PFSK-1 (cell line): ENCODE measurements around the gene TEX2.

ENCODE experiments used
- FOXP2 ChIP-seq: optimal IDR thresholded peaks from 2 replicates; pipeline ENCODE3; 2011; ENCODE audit warnings: borderline replicate concordance, control low read depth, inconsistent platforms; ENCODE audit not compliant: insufficient read depth; ENCODE audit errors: extremely low read length, extremely low read depth
- POLR2AphosphoS5 ChIP-seq: IDR thresholded peaks from 2 replicates; pipeline ENCODE4 v1.6.1; 2012; ENCODE audit warnings: low read depth, mild to moderate bottlenecking, control low read depth, low read length, moderate library complexity
- SIN3A ChIP-seq: IDR thresholded peaks from 2 replicates; pipeline ENCODE4 v1.6.1; 2012; ENCODE audit warnings: mild to moderate bottlenecking, low read length, moderate library complexity, borderline replicate concordance; ENCODE audit not compliant: insufficient read depth
- TF ChIP-seq, protein P1 (sequence below), 2 experiments: IDR thresholded peaks; 2 replicates each; pipeline versions ENCODE4 v1.6.1 to v1.8.0; 2011 to 2012; ENCODE audit warnings: low read depth in 2 of 2, low read length in 2 of 2, control low read depth in 1 of 2, inconsistent platforms in 1 of 2, mild to moderate bottlenecking in 1 of 2, moderate library complexity in 1 of 2; ENCODE audit not compliant: insufficient read depth in 1 of 2

DNA sequence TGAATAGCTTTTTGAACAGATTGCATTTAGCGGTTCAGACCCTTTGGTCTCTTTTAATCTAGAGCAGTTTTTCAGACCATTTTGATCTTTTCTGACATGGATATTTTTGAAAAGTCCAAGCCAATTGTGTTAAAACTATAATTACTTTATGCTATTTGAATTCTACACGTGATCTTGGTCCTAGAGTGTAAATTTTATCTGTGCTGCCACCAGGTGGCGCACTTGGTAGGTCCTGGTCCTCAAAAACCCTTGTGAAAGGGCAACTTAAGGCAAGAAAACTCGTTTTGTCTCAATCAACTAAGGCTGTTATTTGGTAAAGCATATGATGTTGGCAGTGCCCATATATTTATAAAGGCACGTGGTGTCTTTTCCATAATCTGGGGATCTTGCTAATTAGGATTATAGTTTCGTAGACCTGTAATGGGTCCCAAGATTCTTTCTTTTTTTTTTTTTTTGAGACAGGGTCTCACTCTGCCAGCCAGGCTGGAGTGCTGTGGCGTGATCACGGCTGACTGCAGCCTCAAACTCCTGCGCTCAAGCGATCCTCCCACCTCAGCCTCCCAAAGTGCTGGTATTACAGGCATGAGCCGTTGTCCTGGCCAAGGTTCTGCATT is 43.9 kb upstream of the TEX2 start:
- TF ChIP-seq POLR2AphosphoS5 (no peak), SIN3A (no peak), FOXP2 (no peak)
- TF ChIP-seq, protein P1, sequence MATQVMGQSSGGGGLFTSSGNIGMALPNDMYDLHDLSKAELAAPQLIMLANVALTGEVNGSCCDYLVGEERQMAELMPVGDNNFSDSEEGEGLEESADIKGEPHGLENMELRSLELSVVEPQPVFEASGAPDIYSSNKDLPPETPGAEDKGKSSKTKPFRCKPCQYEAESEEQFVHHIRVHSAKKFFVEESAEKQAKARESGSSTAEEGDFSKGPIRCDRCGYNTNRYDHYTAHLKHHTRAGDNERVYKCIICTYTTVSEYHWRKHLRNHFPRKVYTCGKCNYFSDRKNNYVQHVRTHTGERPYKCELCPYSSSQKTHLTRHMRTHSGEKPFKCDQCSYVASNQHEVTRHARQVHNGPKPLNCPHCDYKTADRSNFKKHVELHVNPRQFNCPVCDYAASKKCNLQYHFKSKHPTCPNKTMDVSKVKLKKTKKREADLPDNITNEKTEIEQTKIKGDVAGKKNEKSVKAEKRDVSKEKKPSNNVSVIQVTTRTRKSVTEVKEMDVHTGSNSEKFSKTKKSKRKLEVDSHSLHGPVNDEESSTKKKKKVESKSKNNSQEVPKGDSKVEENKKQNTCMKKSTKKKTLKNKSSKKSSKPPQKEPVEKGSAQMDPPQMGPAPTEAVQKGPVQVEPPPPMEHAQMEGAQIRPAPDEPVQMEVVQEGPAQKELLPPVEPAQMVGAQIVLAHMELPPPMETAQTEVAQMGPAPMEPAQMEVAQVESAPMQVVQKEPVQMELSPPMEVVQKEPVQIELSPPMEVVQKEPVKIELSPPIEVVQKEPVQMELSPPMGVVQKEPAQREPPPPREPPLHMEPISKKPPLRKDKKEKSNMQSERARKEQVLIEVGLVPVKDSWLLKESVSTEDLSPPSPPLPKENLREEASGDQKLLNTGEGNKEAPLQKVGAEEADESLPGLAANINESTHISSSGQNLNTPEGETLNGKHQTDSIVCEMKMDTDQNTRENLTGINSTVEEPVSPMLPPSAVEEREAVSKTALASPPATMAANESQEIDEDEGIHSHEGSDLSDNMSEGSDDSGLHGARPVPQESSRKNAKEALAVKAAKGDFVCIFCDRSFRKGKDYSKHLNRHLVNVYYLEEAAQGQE (IDR thresholded peaks at IDR 0.05; ENCODE audit: insufficient read depth in 1 of 2, low read depth in 2 of 2, low read length in 2 of 2): no peak
